DOHH2 (cell line): ENCODE data around the gene CNOT2.

Experiments
- H3F3A ChIP-seq: fragments of 200-600 bp; sonication (generic), shearing (Covaris generic); 2 replicates; pipeline ENCODE4 v1.6.0; 2016; ENCODE audit warnings: antibody characterized with exemption, mild to moderate bottlenecking; ENCODE audit not compliant: control insufficient read depth, insufficient read depth
- H3K27ac ChIP-seq: fragments of 200-600 bp; sonication (generic); 2 replicates; pipeline ENCODE4 v1.5.1; 2014; ENCODE audit warnings: low read depth, mild to moderate bottlenecking, low read length, moderate library complexity
- H3K27me3 ChIP-seq: fragments of 200-600 bp; sonication (generic); 2 replicates; pipeline ENCODE4 v1.6.1; 2014; ENCODE audit warnings: mild to moderate bottlenecking, low read length, mixed read lengths; ENCODE audit not compliant: control insufficient read depth
- H3K36me3 ChIP-seq: fragments of 200-600 bp; sonication (generic); 2 replicates; pipeline ENCODE4 v1.6.1; 2014; ENCODE audit warnings: mild to moderate bottlenecking, low read length, moderate library complexity, mixed read lengths; ENCODE audit not compliant: control insufficient read depth
- H3K4me1 ChIP-seq: fragments of 200-600 bp; sonication (generic); 2 replicates; pipeline ENCODE4 v1.6.1; 2014; ENCODE audit warnings: mild to moderate bottlenecking, low read length, mixed read lengths; ENCODE audit not compliant: control insufficient read depth
- H3K4me2 ChIP-seq: fragments of 200-600 bp; sonication (generic); 2 replicates; pipeline ENCODE4 v1.6.0; 2014; ENCODE audit warnings: mild to moderate bottlenecking, low read length, moderate library complexity
- H3K4me3 ChIP-seq: fragments of 200-600 bp; sonication (generic); 2 replicates; pipeline ENCODE4 v1.5.1; 2014; ENCODE audit warnings: mild to moderate bottlenecking, low read length, mixed read lengths
- H3K79me2 ChIP-seq: fragments of 200-600 bp; sonication (generic); 2 replicates; pipeline ENCODE4 v1.6.1; 2014; ENCODE audit warnings: mild to moderate bottlenecking, low read length, mixed read lengths; ENCODE audit not compliant: control insufficient read depth
- H3K9me2 ChIP-seq: fragments of 200-600 bp; sonication (generic); replicated peaks from 2 replicates; pipeline ENCODE4 v1.6.1; 2014; ENCODE audit warnings: mild to moderate bottlenecking, low read length, mixed read lengths; ENCODE audit not compliant: control insufficient read depth
- H3K9me3 ChIP-seq: fragments of 200-600 bp; sonication (generic); 2 replicates; pipeline ENCODE4 v1.6.1; 2014; ENCODE audit warnings: antibody characterized with exemption, low read length, mixed read lengths; ENCODE audit not compliant: control insufficient read depth, insufficient read depth
- H4K20me1 ChIP-seq: fragments of 200-600 bp; sonication (generic); 2 replicates; pipeline ENCODE4 v1.6.0; 2014; ENCODE audit warnings: low read depth, mild to moderate bottlenecking, antibody characterized with exemption, low read length, moderate library complexity; ENCODE audit not compliant: control insufficient read depth, insufficient read depth
- EZH2phosphoT487 ChIP-seq: fragments of 200-600 bp; sonication (generic); IDR thresholded peaks from 2 replicates; pipeline ENCODE4 v1.6.1; 2017; ENCODE audit warnings: borderline replicate concordance, mild to moderate bottlenecking, antibody characterized with exemption, low read length, moderate library complexity, mixed read lengths
- TF ChIP-seq, protein P1 (sequence below): fragments of 200-600 bp; sonication (generic); IDR thresholded peaks from one replicate; pipeline ENCODE4 v1.5.1; 2014; ENCODE audit warnings: antibody characterized with exemption, mild to moderate bottlenecking, low read depth, low read length; ENCODE audit not compliant: poor library complexity, severe bottlenecking

CNOT2 gene

DNA sequence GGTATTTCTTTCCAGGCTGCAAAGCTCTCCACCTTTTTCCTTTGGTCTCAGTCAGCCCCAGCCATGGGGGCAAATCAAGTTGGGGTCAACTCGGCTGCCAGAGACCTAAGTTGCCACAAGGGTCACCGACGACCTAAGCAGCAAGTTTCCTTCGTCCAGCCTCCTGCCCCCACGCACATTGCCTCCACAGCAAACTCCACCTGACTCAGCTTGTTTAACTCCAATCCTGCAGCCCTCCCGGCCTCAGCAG lies 122.1 kb downstream of the CNOT2 start:
- Histone ChIP-seq H3K4me1 (peaks cover 44% of the 10 kb centered on the region), H3K27me3 (no peaks in the 10 kb centered on the region; the same call in 1 of the 2 replicates), H3K9me2 (no peaks in the 10 kb centered on the region), H3K27ac (peak overlapping the region; percentile 64; the same call in 1 of the 2 replicates), H3F3A (peaks cover 35% of the 10 kb centered on the region), H3K4me3 (peak overlapping the region; percentile 94), H3K4me2 (peak overlapping the region; percentile 97), H4K20me1 (0 out of 2 replicates have a peak, but pooled peaks cover 7% of the 10 kb centered on the region), H3K9me3 (no peaks in the 10 kb centered on the region), H3K79me2 (peaks cover 49% of the 10 kb centered on the region), H3K36me3 (peaks cover 29% of the 10 kb centered on the region)
- TF ChIP-seq, protein P1, sequence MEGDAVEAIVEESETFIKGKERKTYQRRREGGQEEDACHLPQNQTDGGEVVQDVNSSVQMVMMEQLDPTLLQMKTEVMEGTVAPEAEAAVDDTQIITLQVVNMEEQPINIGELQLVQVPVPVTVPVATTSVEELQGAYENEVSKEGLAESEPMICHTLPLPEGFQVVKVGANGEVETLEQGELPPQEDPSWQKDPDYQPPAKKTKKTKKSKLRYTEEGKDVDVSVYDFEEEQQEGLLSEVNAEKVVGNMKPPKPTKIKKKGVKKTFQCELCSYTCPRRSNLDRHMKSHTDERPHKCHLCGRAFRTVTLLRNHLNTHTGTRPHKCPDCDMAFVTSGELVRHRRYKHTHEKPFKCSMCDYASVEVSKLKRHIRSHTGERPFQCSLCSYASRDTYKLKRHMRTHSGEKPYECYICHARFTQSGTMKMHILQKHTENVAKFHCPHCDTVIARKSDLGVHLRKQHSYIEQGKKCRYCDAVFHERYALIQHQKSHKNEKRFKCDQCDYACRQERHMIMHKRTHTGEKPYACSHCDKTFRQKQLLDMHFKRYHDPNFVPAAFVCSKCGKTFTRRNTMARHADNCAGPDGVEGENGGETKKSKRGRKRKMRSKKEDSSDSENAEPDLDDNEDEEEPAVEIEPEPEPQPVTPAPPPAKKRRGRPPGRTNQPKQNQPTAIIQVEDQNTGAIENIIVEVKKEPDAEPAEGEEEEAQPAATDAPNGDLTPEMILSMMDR, result no peak
- no peak for TF ChIP-seq EZH2phosphoT487

GRCh38 chr12:70365648-70366518 lies 122.7 kb downstream of the CNOT2 start, which contains the start of gene KCNMB4:
KCNMB4 (plus strand) TSS chr12:70366290; CDS start chr12:70366735, 445 bp downstream.
- Histone ChIP-seq H3K4me2 (peak within 1 kb of the TSS; percentile 97), H3F3A (peaks cover 32% of the 10 kb centered on the region), H3K27ac (peak within 1 kb of the TSS; percentile 64), H4K20me1 (0 out of 2 replicates have a peak, but pooled peaks cover 7% of the 10 kb centered on the region), H3K4me1 (peaks cover 42% of the 10 kb centered on the region), H3K79me2 (peaks cover 54% of the 10 kb centered on the region), H3K4me3 (peak within 1 kb of the TSS; percentile 94), H3K36me3 (peaks cover 30% of the 10 kb centered on the region), H3K9me2 (no peaks in the 10 kb centered on the region), H3K9me3 (no peaks in the 10 kb centered on the region), H3K27me3 (no peaks in the 10 kb centered on the region; the same call in 1 of the 2 replicates)
- TF ChIP-seq EZH2phosphoT487, result no peak
- TF ChIP-seq, protein P1, result no peak

DNA sequence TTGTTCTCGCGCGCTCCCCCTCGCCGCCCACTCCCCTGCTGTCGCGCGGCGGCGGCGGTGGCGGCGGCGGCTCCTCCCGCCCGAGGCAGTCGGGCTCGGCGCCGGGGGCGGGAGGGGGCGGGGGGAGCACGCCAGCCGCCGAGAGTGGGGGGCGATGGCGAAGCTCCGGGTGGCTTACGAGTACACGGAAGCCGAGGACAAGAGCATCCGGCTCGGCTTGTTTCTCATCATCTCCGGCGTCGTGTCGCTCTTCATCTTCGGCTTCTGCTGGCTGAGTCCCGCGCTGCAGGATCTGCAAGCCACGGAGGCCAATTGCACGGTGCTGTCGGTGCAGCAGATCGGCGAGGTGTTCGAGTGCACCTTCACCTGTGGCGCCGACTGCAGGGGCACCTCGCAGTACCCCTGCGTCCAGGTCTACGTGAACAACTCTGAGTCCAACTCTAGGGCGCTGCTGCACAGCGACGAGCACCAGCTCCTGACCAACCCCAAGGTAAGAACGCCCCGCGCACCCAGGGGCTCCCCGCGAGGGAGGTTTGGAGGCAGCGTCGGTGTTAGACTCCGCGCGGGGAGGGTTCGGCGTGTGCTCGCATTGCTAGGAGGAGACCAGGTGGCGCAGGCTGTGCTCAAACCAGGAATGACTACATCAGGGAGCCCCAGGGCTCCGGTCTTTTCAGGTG lies 123.5 kb downstream of the CNOT2 start:
- H4K20me1 ChIP-seq, result 0 out of 2 replicates have a peak, but pooled peaks cover 7% of the 10 kb centered on the region
- H3K27me3 ChIP-seq, result no peaks in the 10 kb centered on the region; the same call in 1 of the 2 replicates
- peaks cover 51% of the 10 kb centered on the region for H3K4me1 ChIP-seq
- TF ChIP-seq EZH2phosphoT487, result no peak
- TF ChIP-seq, protein P1, result peak; percentile 13
- no peaks in the 10 kb centered on the region for H3K9me3 ChIP-seq
- H3K4me3 ChIP-seq, result peak overlapping the region; percentile 94
- H3F3A ChIP-seq, result peaks cover 25% of the 10 kb centered on the region
- peak overlapping the region; percentile 64 for H3K27ac ChIP-seq
- no peaks in the 10 kb centered on the region for H3K9me2 ChIP-seq
- H3K36me3 ChIP-seq, result peaks cover 39% of the 10 kb centered on the region
- peak overlapping the region; percentile 97 for H3K4me2 ChIP-seq
- peaks cover 63% of the 10 kb centered on the region for H3K79me2 ChIP-seq
